Neural progenitor cell (in vitro differentiated cells): Measurements from ENCODE around the gene GATA1. TPM values are rescaled to one million over a fixed set of nuclear protein-coding genes. Genes with fewer than 3 reads are reported as not detected.

ENCODE experiments used
- DNase-seq: peaks from one replicate; pipeline ENCODE4 v3.0.0-alpha.2; 2016; ENCODE audit warnings: low spot score
- H2AFZ ChIP-seq: fragments of 200-600 bp; sonication (generic); replicated peaks from 2 replicates; pipeline ENCODE4 v1.6.1; 2016; ENCODE audit warnings: antibody characterized with exemption
- H3F3A ChIP-seq: fragments of 200-600 bp; sonication (generic); 2 replicates; pipeline ENCODE4 v1.6.1; 2016; ENCODE audit warnings: antibody characterized with exemption, low read depth
- H3K27ac ChIP-seq: fragments of 200-600 bp; sonication (generic); 2 replicates; pipeline ENCODE4 v1.5.1; 2016; ENCODE audit warnings: mild to moderate bottlenecking
- H3K27me3 ChIP-seq: fragments of 200-600 bp; sonication (generic); 2 replicates; pipeline ENCODE4 v1.6.1; 2016; ENCODE audit warnings: mild to moderate bottlenecking, moderate library complexity
- H3K36me3 ChIP-seq: fragments of 200-600 bp; sonication (generic); 2 replicates; pipeline ENCODE4 v1.5.1; 2016
- H3K4me1 ChIP-seq: fragments of 200-600 bp; sonication (generic); 2 replicates; pipeline ENCODE4 v1.6.1; 2016; ENCODE audit warnings: mixed run types
- H3K4me2 ChIP-seq: fragments of 200-600 bp; sonication (generic); 2 replicates; pipeline ENCODE4 v1.6.1; 2016
- H3K4me3 ChIP-seq: fragments of 200-600 bp; sonication (generic); 2 replicates; pipeline ENCODE4 v1.5.1; 2016
- H3K79me2 ChIP-seq: fragments of 200-600 bp; sonication (generic); 2 replicates; pipeline ENCODE4 v1.6.1; 2016; ENCODE audit warnings: low read depth
- H3K9ac ChIP-seq: fragments of 200-600 bp; sonication (generic); 2 replicates; pipeline ENCODE4 v1.6.1; 2016
- H3K9me3 ChIP-seq: fragments of 200-600 bp; sonication (generic); 2 replicates; pipeline ENCODE4 v1.5.1; 2016; ENCODE audit warnings: low read depth
- H4K20me1 ChIP-seq: fragments of 200-600 bp; sonication (generic); 2 replicates; pipeline ENCODE4 v1.6.1; 2016; ENCODE audit warnings: low read depth
- H3K27ac Mint-ChIP-seq: 3 replicates; pipeline ENCODE4 v1.8.0; 2021; ENCODE audit warnings: mixed read lengths
- H3K27me3 Mint-ChIP-seq: 2 replicates; pipeline ENCODE4 v1.8.0; 2022; ENCODE audit warnings: low read depth, mild to moderate bottlenecking, inconsistent platforms, moderate library complexity, mixed read lengths; ENCODE audit not compliant: insufficient read depth
- H3K36me3 Mint-ChIP-seq: 3 replicates; pipeline ENCODE4 v1.8.0; 2021; ENCODE audit warnings: mixed read lengths
- H3K4me1 Mint-ChIP-seq: 3 replicates; pipeline ENCODE4 v1.8.0; 2021; ENCODE audit warnings: mixed read lengths
- H3K4me3 Mint-ChIP-seq: 3 replicates; pipeline ENCODE4 v1.8.0; 2021; ENCODE audit warnings: mild to moderate bottlenecking, moderate library complexity, mixed read lengths
- H3K9me3 Mint-ChIP-seq: 3 replicates; pipeline ENCODE4 v1.8.0; 2020; ENCODE audit warnings: mixed read lengths
- CTCF ChIP-seq: fragments of 200-600 bp; sonication (generic); IDR thresholded peaks from 2 replicates; pipeline ENCODE4 v1.5.1; 2017; ENCODE audit warnings: antibody characterized with exemption, mild to moderate bottlenecking
- EZH2 ChIP-seq: fragments of 200-600 bp; sonication (generic); IDR thresholded peaks from 2 replicates; pipeline ENCODE4 v1.6.1; 2017; ENCODE audit warnings: antibody characterized with exemption, mild to moderate bottlenecking, moderate library complexity
- EZH2phosphoT487 ChIP-seq: fragments of 200-600 bp; sonication (generic); IDR thresholded peaks from 2 replicates; pipeline ENCODE4 v1.6.1; 2017; ENCODE audit warnings: antibody characterized with exemption
- total RNA-seq: library from RNA; depleted of rRNA; stranded (reverse); fragments of >200 nt; gene quantifications from 2 replicates; pipeline ENCODE4 v1.2.3, GENCODE V29; 2015; ENCODE audit warnings: low replicate concordance

Gene GATA1
- total RNA-seq, 1 donor from 2014 or later = not detected

- Histone ChIP-seq H3K9me3 (no peaks in the 10 kb centered on the region), H3K9ac (no peak overlapping the region), H2AFZ (no peak overlapping the region), H3K4me2 (no peak overlapping the region), H3K79me2 (no peaks in the 10 kb centered on the region), H3K4me1 (no peaks in the 10 kb centered on the region), H3K4me3 (no peak overlapping the region), H4K20me1 (no peaks in the 10 kb centered on the region), H3K36me3 (no peaks in the 10 kb centered on the region), H3K27ac (no peak overlapping the region), H3F3A (peaks cover 10% of the 10 kb centered on the region), H3K27me3 (no peaks in the 10 kb centered on the region)
- Mint-ChIP-seq H3K4me3 (no peak overlapping the region), H3K4me1 (peaks cover 11% of the 10 kb centered on the region), H3K27me3 (no peaks in the 10 kb centered on the region), H3K9me3 (peaks cover 17% of the 10 kb centered on the region), H3K36me3 (no peaks in the 10 kb centered on the region), H3K27ac (no peak overlapping the region)
- DNase-seq = no peak
- TF ChIP-seq CTCF (no peak), EZH2 (no peak), EZH2phosphoT487 (no peak)
These were observed 44.6 kb upstream of the GATA1 start for GRCh38 chrX:48741834-48742233.

- no peak overlapping the region for H3K4me3 ChIP-seq
- no peaks in the 10 kb centered on the region for H4K20me1 ChIP-seq
- H3K4me2 ChIP-seq = no peak overlapping the region
- Mint-ChIP-seq H3K4me1 (no peaks in the 10 kb centered on the region), H3K27me3 (peaks cover 3% of the 10 kb centered on the region), H3K4me3 (no peak overlapping the region), H3K27ac (no peak overlapping the region), H3K36me3 (no peaks in the 10 kb centered on the region), H3K9me3 (peaks cover 10% of the 10 kb centered on the region)
- H2AFZ ChIP-seq = no peak overlapping the region
- H3K4me1 ChIP-seq = no peaks in the 10 kb centered on the region
- H3F3A ChIP-seq = no peaks in the 10 kb centered on the region
- no peaks in the 10 kb centered on the region for H3K27me3 ChIP-seq
- H3K27ac ChIP-seq = no peak overlapping the region
- TF ChIP-seq CTCF (no peak), EZH2phosphoT487 (no peak), EZH2 (no peak)
- DNase-seq = no peak
- no peaks in the 10 kb centered on the region for H3K36me3 ChIP-seq
- no peaks in the 10 kb centered on the region for H3K9me3 ChIP-seq
- H3K79me2 ChIP-seq = no peaks in the 10 kb centered on the region
- no peak overlapping the region for H3K9ac ChIP-seq
These were observed 41.2 kb upstream of the GATA1 start for GRCh38 chrX:48745222-48745621.

GRCh38 chrX:48747415-48748016, 38.9 kb upstream of the GATA1 start:
- Mint-ChIP-seq H3K4me1 (no peaks in the 10 kb centered on the region), H3K4me3 (no peak overlapping the region), H3K36me3 (no peaks in the 10 kb centered on the region), H3K9me3 (peaks cover 8% of the 10 kb centered on the region), H3K27ac (no peak overlapping the region), H3K27me3 (peaks cover 3% of the 10 kb centered on the region)
- H3K9ac ChIP-seq = no peak overlapping the region
- H3K9me3 ChIP-seq = no peaks in the 10 kb centered on the region
- no peaks in the 10 kb centered on the region for H3K79me2 ChIP-seq
- no peak overlapping the region for H3K4me2 ChIP-seq
- TF ChIP-seq CTCF (no peak), EZH2 (no peak), EZH2phosphoT487 (no peak)
- H3K36me3 ChIP-seq = no peaks in the 10 kb centered on the region
- H2AFZ ChIP-seq = no peak overlapping the region
- DNase-seq = no peak
- H3K4me3 ChIP-seq = no peak overlapping the region
- no peaks in the 10 kb centered on the region for H4K20me1 ChIP-seq
- H3F3A ChIP-seq = no peaks in the 10 kb centered on the region
- H3K27me3 ChIP-seq = no peaks in the 10 kb centered on the region
- H3K4me1 ChIP-seq = no peaks in the 10 kb centered on the region
- no peak overlapping the region for H3K27ac ChIP-seq
